KBM-7 (cell line): ENCODE measurements around the gene KRT14.
A peak's percentile ranks its signal among the peaks of the same experiment; 100 is the strongest.
"Not testable (repeated sequence)": the region's sequence is repeated elsewhere in the genome, so short reads cannot be mapped to it uniquely, and the experiment has no call there.

Source experiments
- DNase-seq: peaks from one replicate; pipeline ENCODE4 v3.0.0-alpha.2; 2015
- in situ Hi-C: fragments of 300-500 bp; cut with MboI; formaldehyde crosslinking; loops from 2 replicates; pipeline ENCODE4 v1.14.3; 2020; ENCODE audit warnings: low sequenced_read_pairs, low pct_unique_long_range_greater_than_20kb, mixed read lengths

Gene KRT14

GRCh38 chr17:41582061-41582968 lies 4.4 kb downstream of the KRT14 start:
- in situ Hi-C loops = not testable (repeated sequence)

DNA sequence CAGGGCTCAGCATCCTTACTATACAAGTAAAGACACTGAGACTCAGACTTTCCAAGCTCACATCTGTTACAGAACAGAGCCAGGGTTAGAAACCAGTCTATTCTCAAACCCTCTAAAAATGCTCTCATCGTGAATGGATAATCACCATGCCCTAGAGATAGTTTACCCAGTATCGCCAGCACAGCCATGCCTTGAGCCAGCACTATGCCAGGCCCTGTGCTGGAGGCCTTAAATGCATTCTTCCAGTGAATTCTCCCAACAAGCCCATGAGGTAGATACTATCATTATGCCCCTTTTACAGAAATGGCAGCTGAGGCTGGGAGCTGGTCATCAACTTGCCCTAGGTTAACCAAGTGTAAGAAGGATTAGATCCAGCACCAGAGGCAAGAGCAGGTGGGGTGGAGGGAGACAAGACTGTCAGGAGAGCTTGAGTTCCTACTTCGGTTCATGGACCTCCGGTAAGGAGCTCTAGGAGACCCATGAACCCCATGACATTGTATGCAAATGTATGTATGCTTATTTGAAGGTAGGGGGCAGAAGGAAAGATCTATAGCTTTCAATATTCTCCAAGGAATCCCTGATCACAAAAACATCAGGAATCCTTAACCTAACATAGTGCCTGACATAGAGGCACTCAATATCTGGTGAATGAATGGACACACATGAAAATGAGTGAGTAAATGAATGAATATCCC lies 5.2 kb downstream of the KRT14 start:
- in situ Hi-C loops = no loop called here
- no peak for DNase-seq

More at GRCh38 chr17:41582061-41582968, 4.4 kb downstream of the KRT14 start:
- not testable (repeated sequence) for DNase-seq

DNA sequence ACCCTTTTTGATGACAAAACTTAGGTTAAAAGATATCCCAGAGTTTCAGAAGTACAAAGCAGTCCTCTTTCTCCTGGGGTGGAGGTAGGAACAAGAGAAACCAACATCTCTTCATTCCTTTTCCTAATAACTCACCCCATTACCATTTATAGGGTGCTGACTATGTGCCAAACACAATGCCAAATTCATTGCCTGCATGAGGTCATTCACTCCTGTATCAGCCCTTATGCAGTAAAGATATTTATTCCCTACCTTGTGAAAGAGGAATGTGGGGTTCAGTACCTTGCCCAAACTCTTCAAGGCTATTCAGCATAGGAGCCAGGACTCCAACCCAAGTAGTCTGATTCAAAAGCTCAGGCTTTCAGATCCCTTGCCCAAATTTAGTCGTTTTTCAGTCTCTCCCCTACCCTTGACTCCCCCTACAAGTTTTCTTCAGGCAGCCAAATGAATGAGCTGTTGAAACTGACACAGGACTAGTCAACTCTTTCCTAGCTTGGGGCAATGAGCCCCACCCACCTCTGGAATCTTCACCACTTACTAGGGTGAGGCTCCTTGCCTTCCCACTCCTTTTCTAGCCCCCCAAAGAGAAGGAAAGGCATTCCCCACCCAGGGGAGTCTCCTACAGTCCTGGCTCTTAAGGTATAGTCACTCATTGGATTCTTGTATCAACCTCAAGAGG lies 5.9 kb downstream of the KRT14 start:
- in situ Hi-C loops = no loop called here
- no peak for DNase-seq

DNA sequence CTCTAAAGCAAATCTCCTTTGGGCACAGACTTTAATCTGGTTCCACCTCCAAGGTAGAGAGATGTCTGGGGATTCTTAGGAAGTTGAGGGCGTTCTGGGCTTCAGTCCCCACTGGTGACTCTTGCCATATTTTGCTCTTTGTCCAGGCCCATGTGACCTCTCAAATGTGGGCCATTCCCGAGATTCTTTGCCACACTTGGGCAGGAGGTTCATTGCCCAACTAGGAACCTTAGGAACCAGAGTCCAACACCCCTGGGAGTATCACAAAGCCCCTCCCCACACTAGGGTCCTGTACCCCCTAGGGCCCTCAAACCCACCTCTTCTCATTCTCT lies 6.5 kb downstream of the KRT14 start:
- in situ Hi-C loops = no loop called here
- no peak for DNase-seq

DNA sequence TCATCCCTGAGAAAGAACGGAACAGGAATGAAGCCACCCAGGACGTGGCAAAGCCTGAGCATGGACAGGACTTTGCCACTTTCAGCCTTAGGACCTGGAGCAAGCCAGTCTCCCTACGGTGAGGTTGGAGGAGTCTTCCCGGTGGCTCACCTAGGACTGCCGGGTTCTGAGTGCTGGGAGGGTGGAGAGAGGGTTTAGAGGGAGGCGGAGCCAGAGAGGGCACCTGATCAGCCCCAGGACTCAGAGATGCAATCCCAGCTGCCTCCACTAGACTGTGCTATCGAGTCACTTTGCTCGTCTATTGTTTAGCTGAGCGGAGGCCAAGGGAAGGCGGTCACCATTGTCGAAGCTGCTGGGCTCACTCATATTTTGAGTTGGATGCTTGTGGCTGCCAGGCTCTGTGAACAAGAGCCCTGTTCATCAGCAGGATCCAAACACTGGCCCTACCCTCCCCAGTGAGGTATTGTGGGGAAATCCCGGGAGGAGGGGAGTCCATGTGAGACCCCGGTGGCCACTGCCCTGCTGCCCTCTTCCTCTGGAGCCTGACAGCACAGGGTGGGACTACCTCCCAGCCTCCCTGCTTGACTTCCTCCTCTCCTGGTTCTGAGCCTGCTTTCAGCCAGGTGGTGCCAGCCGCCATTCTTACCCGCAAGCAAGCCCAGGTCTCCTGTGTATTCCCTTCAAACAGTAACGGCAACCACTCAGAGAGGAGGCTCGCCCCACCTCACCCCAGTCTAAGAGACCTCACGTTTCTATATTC lies 7.0 kb downstream of the KRT14 start:
- in situ Hi-C loops = no loop called here
- DNase-seq = peak; percentile 91

GRCh38 chr17:41578971-41579370 lies 7.7 kb downstream of the KRT14 start:
- in situ Hi-C loops = no loop called here
- no peak for DNase-seq

- in situ Hi-C loops = no loop called here
Measured at GRCh38 chr17:41578538-41578937, 8.2 kb downstream of the KRT14 start.

DNA sequence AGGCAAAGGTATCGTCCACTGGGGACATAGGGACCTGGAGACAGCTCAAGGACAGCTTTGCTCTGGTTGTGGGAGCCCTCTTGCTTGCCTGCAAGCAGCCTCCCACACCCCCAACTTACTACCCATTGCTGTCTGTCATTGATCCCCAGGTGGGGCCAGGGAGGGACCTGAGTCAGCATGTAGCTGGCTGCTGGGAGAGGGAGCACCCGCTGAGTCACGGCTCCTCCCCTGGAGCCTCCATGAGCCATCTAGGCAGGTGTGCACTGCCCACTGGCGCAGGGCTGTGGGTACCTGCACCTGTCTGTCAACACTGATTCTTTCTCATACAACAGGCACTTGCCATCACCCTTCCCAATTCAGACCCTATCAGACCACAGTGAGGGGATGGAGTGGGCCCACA lies 10.0 kb downstream of the KRT14 start:
- DNase-seq, in situ Hi-C loops: not testable (repeated sequence)

More at GRCh38 chr17:41578538-41578937, 8.2 kb downstream of the KRT14 start:
- no peak for DNase-seq

DNA sequence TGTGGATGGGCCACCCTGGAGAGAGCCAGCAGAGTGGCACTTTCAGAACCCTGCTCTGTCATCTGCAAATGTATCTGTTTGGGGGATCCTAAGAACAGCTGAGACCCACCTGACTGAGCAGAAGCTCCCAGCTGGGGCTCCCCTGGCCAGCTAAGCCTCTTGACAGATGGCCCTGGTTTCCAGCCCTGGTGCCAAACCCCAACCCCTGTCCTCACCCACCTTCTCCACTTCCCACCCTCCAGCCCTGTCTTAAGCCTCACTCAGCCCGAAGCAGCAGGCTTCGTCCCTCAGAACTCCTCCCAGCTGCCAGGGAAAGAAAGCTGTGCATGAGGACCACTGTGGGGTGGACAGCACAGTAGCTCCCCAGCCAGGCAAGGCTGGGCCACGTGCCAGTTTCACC lies 11.4 kb downstream of the KRT14 start:
- DNase-seq = no peak
- in situ Hi-C loops = no loop called here

DNA sequence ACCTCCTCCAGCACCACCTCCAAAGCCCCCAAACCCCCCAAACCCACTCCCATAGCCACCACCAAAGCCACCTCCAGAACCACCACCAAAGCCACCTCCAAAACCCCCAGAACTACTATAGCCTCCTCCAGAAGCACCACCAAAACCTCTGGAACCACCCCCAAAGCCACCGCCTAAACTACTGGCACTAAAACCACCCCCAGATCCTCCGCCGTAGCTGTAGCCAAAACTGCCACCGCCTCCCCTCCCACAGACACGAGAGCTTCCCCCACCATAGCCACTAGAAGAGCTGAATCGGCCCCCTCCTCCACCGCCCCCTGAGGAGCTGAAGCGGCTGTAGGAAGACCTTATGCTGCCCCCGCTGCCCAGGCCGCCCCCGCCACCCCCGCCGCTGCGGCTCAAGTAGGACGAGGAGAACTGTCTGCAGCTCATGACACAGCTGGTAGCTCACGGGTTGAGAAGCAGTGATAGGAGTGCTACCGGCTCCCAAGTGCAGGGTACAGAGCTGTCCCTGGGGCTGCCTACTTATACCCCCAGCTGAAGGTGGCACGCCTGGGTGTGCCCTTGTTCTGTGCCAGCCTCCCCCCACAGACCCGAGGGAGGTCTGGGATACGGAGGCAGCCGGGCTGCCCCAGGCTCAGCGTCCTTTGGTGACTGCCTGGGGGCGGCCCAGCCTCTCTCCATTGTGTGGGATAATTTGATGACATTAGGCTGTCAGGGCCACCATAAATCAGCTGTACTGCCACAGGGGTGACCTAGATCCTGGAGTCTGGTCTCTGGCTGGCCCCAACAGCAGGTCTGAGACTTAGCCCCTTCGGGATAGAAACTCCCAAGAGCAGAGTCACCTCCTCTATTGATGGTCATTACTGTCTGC lies 14.9 kb downstream of the KRT14 start, which contains the start of gene KRT9:
KRT9 (minus strand) TSS at position 499 of the 874 bp plus-strand sequence; CDS start at position 432, 67 bp downstream.
- in situ Hi-C loops = no loop called here
- DNase-seq = no peak

DNA sequence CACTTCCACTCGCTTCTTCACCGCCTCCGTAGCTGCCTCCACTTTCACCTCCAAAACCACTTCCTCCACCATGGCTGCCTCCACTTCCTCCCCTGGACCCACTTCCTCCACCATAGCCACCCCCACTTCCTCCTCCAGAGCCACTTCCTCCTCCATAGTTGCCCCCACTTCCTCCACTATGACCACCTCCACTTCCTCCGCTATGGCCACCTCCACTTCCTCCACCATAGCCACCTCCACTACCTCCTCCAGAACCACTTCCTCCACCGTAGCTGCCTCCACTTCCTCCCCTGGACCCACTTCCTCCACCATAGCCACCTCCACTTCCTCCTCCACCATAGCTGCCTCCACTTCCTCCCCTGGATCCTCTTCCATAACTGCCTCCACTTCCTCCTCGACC lies 19.4 kb downstream of the KRT14 start:
- in situ Hi-C loops = no loop called here
- DNase-seq = no peak

- in situ Hi-C loops = no loop called here
- DNase-seq = no peak
Measured at GRCh38 chr17:41565338-41565737, 21.4 kb downstream of the KRT14 start.

DNA sequence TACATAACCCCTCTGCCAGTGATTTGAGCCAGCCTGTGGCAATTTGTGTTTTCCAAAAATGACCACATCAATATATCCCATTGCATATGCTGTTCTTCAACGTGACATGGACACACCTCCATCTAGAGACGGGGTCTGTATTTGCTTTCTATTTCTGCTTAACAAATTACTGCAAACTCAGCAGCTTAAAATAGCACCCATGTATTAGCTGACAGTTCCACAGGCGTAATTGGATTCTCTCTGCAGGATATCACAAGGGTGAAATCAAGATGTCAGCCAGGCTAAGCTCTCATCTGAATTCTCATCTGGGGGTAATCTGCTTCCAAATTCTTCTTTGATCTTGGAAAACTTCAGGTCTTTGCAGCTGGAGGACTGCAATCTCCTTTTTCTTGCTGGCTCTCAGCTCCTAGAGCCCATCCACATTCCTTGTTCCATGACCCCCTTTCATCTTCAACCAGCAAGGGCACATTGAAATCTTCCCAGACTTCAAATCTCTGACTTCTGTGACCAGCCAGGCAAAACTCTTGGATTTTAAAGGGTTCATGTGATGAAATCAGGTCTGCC lies 23.0 kb downstream of the KRT14 start:
- in situ Hi-C loops = no loop called here
- no peak for DNase-seq

- no peak for DNase-seq
- in situ Hi-C loops = no loop called here
Measured at GRCh38 chr17:41561554-41561953, 25.1 kb downstream of the KRT14 start.

- in situ Hi-C loops = no loop called here
- no peak for DNase-seq
Measured at GRCh38 chr17:41559548-41559947, 27.1 kb downstream of the KRT14 start.

DNA sequence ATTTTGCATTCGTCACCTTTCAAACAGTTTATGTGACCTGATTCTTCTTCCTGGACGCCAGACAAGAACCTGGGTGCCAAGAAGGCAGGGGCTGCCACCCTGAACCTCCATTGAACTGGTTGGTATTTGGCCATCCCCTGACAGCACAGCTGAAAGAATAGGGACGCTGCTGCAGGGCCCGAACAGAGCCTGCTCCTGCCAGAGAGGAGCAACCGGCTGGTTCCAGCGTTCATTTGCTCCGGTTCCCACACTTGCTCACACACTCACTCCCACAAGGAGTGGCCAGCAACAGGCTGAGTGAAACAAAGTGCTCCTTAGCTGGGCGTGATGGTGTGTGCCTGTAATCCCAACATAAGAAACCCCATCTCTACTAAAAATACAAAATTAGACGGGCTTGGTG lies 29.8 kb downstream of the KRT14 start:
- in situ Hi-C loops = no loop called here
- DNase-seq = no peak

DNA sequence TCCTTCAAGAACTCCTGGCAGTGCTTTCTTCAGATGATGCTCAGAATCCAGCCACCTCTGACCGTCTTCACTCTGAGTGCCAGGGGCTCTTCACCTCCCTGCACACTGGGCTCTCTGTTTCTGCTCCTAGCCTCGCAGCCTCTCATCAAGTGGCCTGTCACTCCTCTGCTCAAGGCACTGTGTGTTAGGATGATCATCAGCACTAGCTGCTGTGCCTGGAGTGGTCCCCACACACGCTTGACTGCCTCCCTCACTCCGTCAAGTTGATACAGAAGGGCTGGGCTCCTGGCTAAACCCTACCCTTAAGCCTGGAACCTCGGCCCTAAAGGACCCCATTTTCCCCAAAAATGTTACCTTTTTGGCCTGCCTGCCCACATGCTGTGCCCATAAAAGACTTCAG lies 30.4 kb downstream of the KRT14 start:
- in situ Hi-C loops = no loop called here
- no peak for DNase-seq
